ENCODE results near the gene SCARB1. TPM values are rescaled to one million over a fixed set of nuclear protein-coding genes. Genes with fewer than 3 reads are reported as not detected.

SCARB1 gene
- total RNA-seq, 1 experiment from 2014 or later = 31.3 TPM

- Histone ChIP-seq H3K14ac (ENCODE audit: insufficient read depth, low read length) (no peak overlapping the region), H2BK20ac (ENCODE audit: low read depth, low read length, poor library complexity, severe bottlenecking) (no peak overlapping the region), H3T11ph (ENCODE audit: low read length) (no peak overlapping the region), H3K56ac (ENCODE audit: insufficient read length, low read depth, low read length) (no peak overlapping the region), H3K9ac (ENCODE audit: extremely low read depth, insufficient read length, low read length) (no peak overlapping the region), H3K79me1 (ENCODE audit: insufficient read depth, low read depth, low read length, poor library complexity, severe bottlenecking) (no peaks in the 10 kb centered on the region), H4K5ac (ENCODE audit: insufficient read length, low read depth, low read length) (no peak overlapping the region), H3K9me3 (ENCODE audit: control insufficient read depth, low read depth, low read length) (no peaks in the 10 kb centered on the region), H3K27me3 (ENCODE audit: insufficient read depth, low read length) (no peaks in the 10 kb centered on the region; the same call in 1 of the 2 replicates), H2AK5ac (ENCODE audit: insufficient read length, low read length) (no peak overlapping the region), H2BK12ac (ENCODE audit: insufficient read length, low read depth, low read length) (no peak overlapping the region), H2BK5ac (ENCODE audit: insufficient read length, low read length) (no peak overlapping the region), H3K4me2 (ENCODE audit: insufficient read depth, insufficient read length, low read length) (no peak overlapping the region), H3K18ac (ENCODE audit: insufficient read length, low read depth, low read length) (no peak overlapping the region), H4K20me1 (ENCODE audit: control insufficient read depth, insufficient read depth, insufficient read length) (no peaks in the 10 kb centered on the region), H3K4ac (ENCODE audit: low read depth, low read length) (no peak overlapping the region), H2BK15ac (ENCODE audit: low read depth, low read length) (no peak overlapping the region), H3K27ac (ENCODE audit: insufficient read length, low read depth, low read length) (no peak overlapping the region), H4K91ac (ENCODE audit: insufficient read length, low read depth, low read length) (no peak overlapping the region), H4K8ac (replicated peaks; ENCODE audit: insufficient read length, low read depth, low read length) (no peak overlapping the region), H3K23me2 (ENCODE audit: insufficient read length, low read depth, low read length, poor library complexity, severe bottlenecking) (peaks cover 9% of the 10 kb centered on the region), H2AFZ (ENCODE audit: low read length) (no peak overlapping the region), H3K23ac (ENCODE audit: insufficient read length, low read depth, low read length) (no peak overlapping the region), H3K4me1 (ENCODE audit: insufficient read depth, low read length) (no peaks in the 10 kb centered on the region; the same call in 1 of the 2 replicates), H2BK120ac (ENCODE audit: low read depth, low read length, poor library complexity, severe bottlenecking) (no peak overlapping the region), H3K79me2 (ENCODE audit: insufficient read depth, low read length) (peaks cover 5% of the 10 kb centered on the region)
- Mint-ChIP-seq H3K9me3 (no peaks in the 10 kb centered on the region), H3K36me3 (ENCODE audit: insufficient read depth in 1 of 3, low read depth in 3 of 3) (peaks cover 6 to 10% (median 9%) of the 10 kb centered on the region in 3 experiments; a peak in 6 of 7 replicates), H3K4me3 (peak overlapping the region in 1 of 2 experiments; percentile 90; a peak in 3 of 5 replicates), H3K27me3 (ENCODE audit: low read depth) (peaks cover 25% of the 10 kb centered on the region), H3K27ac (no peak overlapping the region), H3K4me1 (peaks cover 23 to 31% of the 10 kb centered on the region in 2 experiments)
- DNase-seq = no peak
- WGBS (ENCODE audit: extremely low coverage, insufficient read length, low lambda C conversion rate) = no CpG with 5 or more reads among the region's 9 CpGs
- no peak for TF ChIP-seq CTCF (conservative IDR thresholded peaks at IDR 0.05)
Observed at GRCh38 chr12:124861492-124861891, 2.2 kb downstream of the SCARB1 start.
